ENCODE data around the gene MZT2B. TPM values are rescaled to one million over a fixed set of nuclear protein-coding genes. Genes with fewer than 3 reads are reported as not detected.
A peak's percentile ranks its signal among the peaks of the same experiment; 100 is the strongest.
"Not testable (repeated sequence)": the region's sequence is repeated elsewhere in the genome, so short reads cannot be mapped to it uniquely, and the experiment has no call there.

The MZT2B gene
- total and polyA plus RNA-seq, 2 experiments from 2014 or later = 70.9 to 233 TPM

DNA sequence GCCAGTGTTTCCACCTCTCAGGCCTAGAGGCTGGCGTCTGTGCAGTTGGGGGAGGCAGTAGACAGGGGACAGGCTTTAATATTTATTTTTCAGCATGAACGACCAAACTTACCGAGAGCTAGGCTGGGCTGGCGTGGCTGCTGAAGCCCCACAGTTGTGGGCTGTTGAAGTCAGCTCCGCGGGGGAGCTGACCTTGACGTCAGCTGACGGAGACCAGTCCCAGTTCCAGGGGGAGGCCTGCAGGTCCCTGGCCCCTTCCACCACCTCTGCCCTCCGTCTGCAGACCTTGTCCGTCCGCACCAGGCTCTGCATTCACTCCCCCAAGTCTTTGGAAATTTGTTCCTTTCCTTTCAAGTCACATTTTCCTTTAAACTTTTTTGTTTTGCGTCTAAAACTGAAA lies 49.6 kb downstream of the MZT2B start:
- TF ChIP-seq EZH2phosphoT487 (IDR thresholded peaks at IDR 0.05; ENCODE audit: unreplicated experiment) (no peak), POLR2AphosphoS5 (IDR thresholded peaks at IDR 0.05; ENCODE audit: low read depth) (no peak), JUNB (IDR thresholded peaks at IDR 0.05; ENCODE audit: unreplicated experiment) (no peak), ZNF331 (CRISPR knock-in tag; IDR thresholded peaks at IDR 0.05; ENCODE audit: low read depth) (no peak), STAT1 (IDR thresholded peaks at IDR 0.05; ENCODE audit: unreplicated experiment) (no peak), EZH2 (IDR thresholded peaks at IDR 0.05; ENCODE audit: low read depth, unreplicated experiment) (no peak)
- TF ChIP-seq, protein P1, sequence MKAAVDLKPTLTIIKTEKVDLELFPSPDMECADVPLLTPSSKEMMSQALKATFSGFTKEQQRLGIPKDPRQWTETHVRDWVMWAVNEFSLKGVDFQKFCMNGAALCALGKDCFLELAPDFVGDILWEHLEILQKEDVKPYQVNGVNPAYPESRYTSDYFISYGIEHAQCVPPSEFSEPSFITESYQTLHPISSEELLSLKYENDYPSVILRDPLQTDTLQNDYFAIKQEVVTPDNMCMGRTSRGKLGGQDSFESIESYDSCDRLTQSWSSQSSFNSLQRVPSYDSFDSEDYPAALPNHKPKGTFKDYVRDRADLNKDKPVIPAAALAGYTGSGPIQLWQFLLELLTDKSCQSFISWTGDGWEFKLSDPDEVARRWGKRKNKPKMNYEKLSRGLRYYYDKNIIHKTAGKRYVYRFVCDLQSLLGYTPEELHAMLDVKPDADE (IDR thresholded peaks at IDR 0.05) = no peak
- TF ChIP-seq, protein P2, sequence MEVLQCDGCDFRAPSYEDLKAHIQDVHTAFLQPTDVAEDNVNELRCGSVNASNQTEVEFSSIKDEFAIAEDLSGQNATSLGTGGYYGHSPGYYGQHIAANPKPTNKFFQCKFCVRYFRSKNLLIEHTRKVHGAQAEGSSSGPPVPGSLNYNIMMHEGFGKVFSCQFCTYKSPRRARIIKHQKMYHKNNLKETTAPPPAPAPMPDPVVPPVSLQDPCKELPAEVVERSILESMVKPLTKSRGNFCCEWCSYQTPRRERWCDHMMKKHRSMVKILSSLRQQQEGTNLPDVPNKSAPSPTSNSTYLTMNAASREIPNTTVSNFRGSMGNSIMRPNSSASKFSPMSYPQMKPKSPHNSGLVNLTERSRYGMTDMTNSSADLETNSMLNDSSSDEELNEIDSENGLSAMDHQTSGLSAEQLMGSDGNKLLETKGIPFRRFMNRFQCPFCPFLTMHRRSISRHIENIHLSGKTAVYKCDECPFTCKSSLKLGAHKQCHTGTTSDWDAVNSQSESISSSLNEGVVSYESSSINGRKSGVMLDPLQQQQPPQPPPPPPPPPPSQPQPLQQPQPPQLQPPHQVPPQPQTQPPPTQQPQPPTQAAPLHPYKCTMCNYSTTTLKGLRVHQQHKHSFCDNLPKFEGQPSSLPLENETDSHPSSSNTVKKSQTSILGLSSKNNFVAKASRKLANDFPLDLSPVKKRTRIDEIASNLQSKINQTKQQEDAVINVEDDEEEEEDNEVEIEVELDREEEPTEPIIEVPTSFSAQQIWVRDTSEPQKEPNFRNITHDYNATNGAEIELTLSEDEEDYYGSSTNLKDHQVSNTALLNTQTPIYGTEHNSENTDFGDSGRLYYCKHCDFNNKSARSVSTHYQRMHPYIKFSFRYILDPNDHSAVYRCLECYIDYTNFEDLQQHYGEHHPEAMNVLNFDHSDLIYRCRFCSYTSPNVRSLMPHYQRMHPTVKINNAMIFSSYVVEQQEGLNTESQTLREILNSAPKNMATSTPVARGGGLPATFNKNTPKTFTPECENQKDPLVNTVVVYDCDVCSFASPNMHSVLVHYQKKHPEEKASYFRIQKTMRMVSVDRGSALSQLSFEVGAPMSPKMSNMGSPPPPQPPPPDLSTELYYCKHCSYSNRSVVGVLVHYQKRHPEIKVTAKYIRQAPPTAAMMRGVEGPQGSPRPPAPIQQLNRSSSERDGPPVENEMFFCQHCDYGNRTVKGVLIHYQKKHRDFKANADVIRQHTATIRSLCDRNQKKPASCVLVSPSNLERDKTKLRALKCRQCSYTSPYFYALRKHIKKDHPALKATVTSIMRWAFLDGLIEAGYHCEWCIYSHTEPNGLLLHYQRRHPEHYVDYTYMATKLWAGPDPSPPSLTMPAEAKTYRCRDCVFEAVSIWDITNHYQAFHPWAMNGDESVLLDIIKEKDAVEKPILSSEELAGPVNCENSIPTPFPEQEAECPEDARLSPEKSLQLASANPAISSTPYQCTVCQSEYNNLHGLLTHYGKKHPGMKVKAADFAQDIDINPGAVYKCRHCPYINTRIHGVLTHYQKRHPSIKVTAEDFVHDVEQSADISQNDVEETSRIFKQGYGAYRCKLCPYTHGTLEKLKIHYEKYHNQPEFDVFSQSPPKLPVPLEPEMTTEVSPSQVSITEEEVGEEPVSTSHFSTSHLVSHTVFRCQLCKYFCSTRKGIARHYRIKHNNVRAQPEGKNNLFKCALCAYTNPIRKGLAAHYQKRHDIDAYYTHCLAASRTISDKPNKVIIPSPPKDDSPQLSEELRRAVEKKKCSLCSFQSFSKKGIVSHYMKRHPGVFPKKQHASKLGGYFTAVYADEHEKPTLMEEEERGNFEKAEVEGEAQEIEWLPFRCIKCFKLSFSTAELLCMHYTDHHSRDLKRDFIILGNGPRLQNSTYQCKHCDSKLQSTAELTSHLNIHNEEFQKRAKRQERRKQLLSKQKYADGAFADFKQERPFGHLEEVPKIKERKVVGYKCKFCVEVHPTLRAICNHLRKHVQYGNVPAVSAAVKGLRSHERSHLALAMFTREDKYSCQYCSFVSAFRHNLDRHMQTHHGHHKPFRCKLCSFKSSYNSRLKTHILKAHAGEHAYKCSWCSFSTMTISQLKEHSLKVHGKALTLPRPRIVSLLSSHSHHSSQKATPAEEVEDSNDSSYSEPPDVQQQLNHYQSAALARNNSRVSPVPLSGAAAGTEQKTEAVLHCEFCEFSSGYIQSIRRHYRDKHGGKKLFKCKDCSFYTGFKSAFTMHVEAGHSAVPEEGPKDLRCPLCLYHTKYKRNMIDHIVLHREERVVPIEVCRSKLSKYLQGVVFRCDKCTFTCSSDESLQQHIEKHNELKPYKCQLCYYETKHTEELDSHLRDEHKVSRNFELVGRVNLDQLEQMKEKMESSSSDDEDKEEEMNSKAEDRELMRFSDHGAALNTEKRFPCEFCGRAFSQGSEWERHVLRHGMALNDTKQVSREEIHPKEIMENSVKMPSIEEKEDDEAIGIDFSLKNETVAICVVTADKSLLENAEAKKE (CRISPR knock-in tag; IDR thresholded peaks at IDR 0.05) = no peak
- TF ChIP-seq, protein P3, sequence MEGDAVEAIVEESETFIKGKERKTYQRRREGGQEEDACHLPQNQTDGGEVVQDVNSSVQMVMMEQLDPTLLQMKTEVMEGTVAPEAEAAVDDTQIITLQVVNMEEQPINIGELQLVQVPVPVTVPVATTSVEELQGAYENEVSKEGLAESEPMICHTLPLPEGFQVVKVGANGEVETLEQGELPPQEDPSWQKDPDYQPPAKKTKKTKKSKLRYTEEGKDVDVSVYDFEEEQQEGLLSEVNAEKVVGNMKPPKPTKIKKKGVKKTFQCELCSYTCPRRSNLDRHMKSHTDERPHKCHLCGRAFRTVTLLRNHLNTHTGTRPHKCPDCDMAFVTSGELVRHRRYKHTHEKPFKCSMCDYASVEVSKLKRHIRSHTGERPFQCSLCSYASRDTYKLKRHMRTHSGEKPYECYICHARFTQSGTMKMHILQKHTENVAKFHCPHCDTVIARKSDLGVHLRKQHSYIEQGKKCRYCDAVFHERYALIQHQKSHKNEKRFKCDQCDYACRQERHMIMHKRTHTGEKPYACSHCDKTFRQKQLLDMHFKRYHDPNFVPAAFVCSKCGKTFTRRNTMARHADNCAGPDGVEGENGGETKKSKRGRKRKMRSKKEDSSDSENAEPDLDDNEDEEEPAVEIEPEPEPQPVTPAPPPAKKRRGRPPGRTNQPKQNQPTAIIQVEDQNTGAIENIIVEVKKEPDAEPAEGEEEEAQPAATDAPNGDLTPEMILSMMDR (conservative IDR thresholded peaks at IDR 0.05; ENCODE audit: low read depth in 2 of 2) = no peak
- H3K36me3 Mint-ChIP-seq (ENCODE audit: low read depth) = no peaks in the 10 kb centered on the region
- H3K4me3 Mint-ChIP-seq = no peak overlapping the region
- no peak overlapping the region for H3K27ac ChIP-seq (ENCODE audit: low read depth)
- H3K4me2 ChIP-seq = no peak overlapping the region
- no peak overlapping the region for H3K27ac Mint-ChIP-seq
- peaks cover 3% of the 10 kb centered on the region for H3K4me1 Mint-ChIP-seq
- no peaks in the 10 kb centered on the region for H4K20me1 ChIP-seq (replicated peaks; ENCODE audit: insufficient read depth)
- H3F3A ChIP-seq (replicated peaks; ENCODE audit: low read depth) = no peaks in the 10 kb centered on the region
- H3K27me3 Mint-ChIP-seq (ENCODE audit: insufficient read depth, low read depth, poor library complexity) = peaks cover 3% of the 10 kb centered on the region
- no peaks in the 10 kb centered on the region for H3K36me3 ChIP-seq (ENCODE audit: insufficient read depth)
- H3K27me3 ChIP-seq (ENCODE audit: insufficient read depth) = no peaks in the 10 kb centered on the region
- H2AFZ ChIP-seq = no peak overlapping the region
- no peaks in the 10 kb centered on the region for H3K4me1 ChIP-seq (ENCODE audit: insufficient read depth)
- DNase-seq (ENCODE audit: low spot score) (no peak), ATAC-seq (peak; percentile 26; the same call in 1 of the 3 replicates)
- no peaks in the 10 kb centered on the region for H3K9me3 Mint-ChIP-seq
- no peaks in the 10 kb centered on the region for H3K9me2 ChIP-seq (ENCODE audit: insufficient read depth)
- H3K79me2 ChIP-seq (replicated peaks; ENCODE audit: insufficient read depth) = no peaks in the 10 kb centered on the region
- no peak overlapping the region for H3K4me3 ChIP-seq

DNA sequence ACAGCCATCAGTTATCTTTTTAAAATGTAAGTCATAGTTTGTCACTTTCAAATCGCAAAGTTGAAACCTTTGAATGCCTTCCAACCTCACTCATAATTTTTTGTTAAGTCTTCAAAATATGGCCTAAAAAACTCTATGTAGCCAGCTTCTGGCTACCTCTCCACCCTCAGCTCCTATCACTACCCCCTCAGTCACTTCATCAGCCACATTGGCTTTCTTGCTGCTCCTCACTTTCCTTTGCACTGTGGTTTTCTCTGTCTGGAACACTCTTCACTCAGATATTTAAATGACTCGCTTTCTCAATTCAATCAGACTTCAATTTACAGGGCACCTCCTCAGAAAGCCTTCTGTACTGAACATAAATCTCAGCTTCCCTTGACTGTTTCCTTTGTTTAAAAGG lies 51.0 kb downstream of the MZT2B start:
- not testable (repeated sequence) for H3K27ac ChIP-seq (ENCODE audit: low read depth); ATAC-seq; H3K27ac Mint-ChIP-seq; H3K4me3 ChIP-seq; H3K79me2 ChIP-seq (replicated peaks; ENCODE audit: insufficient read depth); H3K4me1 ChIP-seq (ENCODE audit: insufficient read depth); DNase-seq (ENCODE audit: low spot score); H3K4me1 Mint-ChIP-seq; H3K27me3 ChIP-seq (ENCODE audit: insufficient read depth); H3K27me3 Mint-ChIP-seq (ENCODE audit: insufficient read depth, low read depth, poor library complexity); H3K4me3 Mint-ChIP-seq; H3K9me2 ChIP-seq (ENCODE audit: insufficient read depth); H3K4me2 ChIP-seq; H3K36me3 Mint-ChIP-seq (ENCODE audit: low read depth); H2AFZ ChIP-seq; H3K9me3 Mint-ChIP-seq; H3F3A ChIP-seq (replicated peaks; ENCODE audit: low read depth); H4K20me1 ChIP-seq (replicated peaks; ENCODE audit: insufficient read depth); H3K36me3 ChIP-seq (ENCODE audit: insufficient read depth)

DNA sequence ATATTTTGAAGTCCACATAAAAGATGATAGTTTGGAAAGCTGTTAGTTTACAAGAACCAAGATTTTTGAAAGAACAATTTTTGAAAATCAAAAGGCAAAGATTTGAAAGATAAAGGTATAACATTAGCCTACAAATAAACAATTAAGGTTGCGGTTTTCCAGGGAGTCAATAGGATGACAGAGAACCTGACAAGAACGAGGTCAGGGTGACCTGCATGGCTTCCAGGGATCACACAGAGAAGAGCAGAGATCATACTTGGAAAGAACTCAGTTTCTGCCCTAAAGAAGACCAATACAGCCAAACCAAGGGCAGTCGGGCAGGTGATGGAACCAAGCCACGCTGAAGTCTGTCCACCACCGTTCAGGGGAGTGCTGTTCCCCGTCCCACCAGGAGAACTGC lies 57.5 kb downstream of the MZT2B start:
- not testable (repeated sequence) for H3K79me2 ChIP-seq (replicated peaks; ENCODE audit: insufficient read depth); H3K27ac ChIP-seq (ENCODE audit: low read depth); H3K27me3 ChIP-seq (ENCODE audit: insufficient read depth); H3F3A ChIP-seq (replicated peaks; ENCODE audit: low read depth); H3K4me3 Mint-ChIP-seq; H3K4me2 ChIP-seq; H3K9me2 ChIP-seq (ENCODE audit: insufficient read depth); ATAC-seq; H3K27ac Mint-ChIP-seq; DNase-seq (ENCODE audit: low spot score); H3K36me3 ChIP-seq (ENCODE audit: insufficient read depth); H3K36me3 Mint-ChIP-seq (ENCODE audit: low read depth); H3K4me3 ChIP-seq; H4K20me1 ChIP-seq (replicated peaks; ENCODE audit: insufficient read depth); H2AFZ ChIP-seq; H3K4me1 Mint-ChIP-seq; H3K27me3 Mint-ChIP-seq (ENCODE audit: insufficient read depth, low read depth, poor library complexity); H3K4me1 ChIP-seq (ENCODE audit: insufficient read depth); H3K9me3 Mint-ChIP-seq

Data from GM23338 (cell line).